WI38 (cell line): ENCODE data around the gene TMEM95.

Experiments
- H3K4me3 ChIP-seq: 2 replicates; pipeline ENCODE4 v1.5.1; 2011; ENCODE audit warnings: low read depth, mild to moderate bottlenecking, control low read depth, low read length
- CTCF ChIP-seq: IDR thresholded peaks from 2 replicates; pipeline ENCODE4 v1.5.1; 2012; ENCODE audit warnings: low read depth, mild to moderate bottlenecking, control low read depth, low read length

Gene TMEM95

DNA sequence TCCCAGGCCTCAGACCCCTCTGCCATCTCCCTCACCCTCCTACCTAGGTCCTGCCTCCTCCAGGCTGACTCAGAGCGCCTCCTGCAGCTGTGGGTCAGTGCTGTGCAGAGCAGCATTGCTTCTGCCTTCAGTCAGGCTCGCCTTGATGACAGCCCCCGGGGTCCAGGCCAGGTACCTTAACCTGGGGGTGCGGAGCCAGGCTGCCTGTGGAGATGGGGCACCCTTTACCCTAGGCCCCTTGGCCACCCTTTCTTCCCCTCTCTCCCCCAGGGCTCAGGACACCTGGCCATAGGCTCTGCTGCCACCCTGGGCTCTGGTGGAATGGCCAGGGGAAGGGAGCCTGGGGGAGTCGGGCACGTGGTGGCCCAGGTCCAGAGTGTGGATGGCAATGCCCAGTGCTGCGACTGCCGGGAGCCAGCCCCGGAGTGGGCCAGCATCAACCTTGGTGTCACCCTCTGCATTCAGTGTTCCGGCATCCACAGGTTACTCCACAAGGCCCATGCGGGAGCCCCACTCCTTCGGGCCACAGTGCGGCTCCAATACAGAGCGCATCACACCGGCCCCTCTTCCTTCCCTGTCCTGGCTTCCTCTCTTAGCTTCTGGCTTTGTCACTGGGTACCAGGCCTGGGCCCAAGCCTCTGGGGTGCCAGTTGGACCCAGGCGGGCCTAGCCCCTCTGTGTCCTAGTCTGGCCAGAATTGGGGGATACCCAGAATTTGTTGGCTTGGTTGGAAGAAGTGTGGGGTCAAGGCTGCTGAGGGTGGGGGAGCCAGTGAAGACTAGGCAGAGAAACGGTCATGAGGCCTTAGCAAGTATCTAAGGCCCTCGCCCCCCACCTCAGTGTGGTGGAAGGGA, 8.0 kb upstream of the TMEM95 start:
- TF ChIP-seq CTCF = no peak
- H3K4me3 ChIP-seq = no peak overlapping the region

DNA sequence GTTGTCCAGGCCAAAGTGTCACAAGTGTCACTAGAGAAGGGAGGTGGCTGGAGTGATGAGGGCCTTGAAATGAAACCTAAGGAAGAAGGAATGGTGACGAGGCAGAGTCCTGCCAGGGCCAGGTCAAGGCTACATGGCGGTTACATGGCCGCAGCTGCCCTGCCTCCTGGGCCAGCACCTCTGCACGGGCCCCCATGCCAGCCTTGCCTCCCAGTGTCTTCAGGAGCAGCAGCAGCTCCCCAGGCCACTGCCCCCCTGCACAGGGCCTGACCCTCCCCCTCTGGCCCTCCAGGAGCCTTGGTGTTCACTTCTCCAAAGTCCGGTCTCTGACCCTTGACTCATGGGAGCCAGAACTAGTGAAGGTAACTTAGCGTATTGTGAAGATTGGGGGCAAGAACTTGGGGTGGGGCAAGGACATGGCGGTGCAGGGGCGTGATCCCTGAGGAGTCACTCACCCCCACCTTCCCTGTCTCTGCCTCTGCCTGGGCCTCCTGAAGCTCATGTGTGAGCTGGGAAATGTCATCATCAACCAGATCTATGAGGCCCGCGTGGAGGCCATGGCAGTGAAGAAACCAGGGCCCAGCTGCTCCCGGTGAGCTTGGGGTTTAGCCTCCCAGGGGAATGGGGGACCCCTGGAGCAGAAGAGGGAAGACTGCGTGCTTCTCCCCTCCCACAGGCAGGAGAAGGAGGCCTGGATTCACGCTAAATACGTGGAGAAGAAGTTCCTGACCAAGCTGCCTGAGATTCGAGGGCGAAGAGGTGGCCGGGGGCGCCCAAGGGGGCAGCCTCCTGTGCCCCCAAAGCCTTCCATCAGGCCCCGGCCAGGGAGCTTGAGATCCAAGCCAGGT, 7.1 kb upstream of the TMEM95 start:
- H3K4me3 ChIP-seq = no peak overlapping the region
- no peak for TF ChIP-seq CTCF

GRCh38 chr17:7348478-7349242, 6.3 kb upstream of the TMEM95 start:
- no peak for TF ChIP-seq CTCF
- H3K4me3 ChIP-seq = no peak overlapping the region

DNA sequence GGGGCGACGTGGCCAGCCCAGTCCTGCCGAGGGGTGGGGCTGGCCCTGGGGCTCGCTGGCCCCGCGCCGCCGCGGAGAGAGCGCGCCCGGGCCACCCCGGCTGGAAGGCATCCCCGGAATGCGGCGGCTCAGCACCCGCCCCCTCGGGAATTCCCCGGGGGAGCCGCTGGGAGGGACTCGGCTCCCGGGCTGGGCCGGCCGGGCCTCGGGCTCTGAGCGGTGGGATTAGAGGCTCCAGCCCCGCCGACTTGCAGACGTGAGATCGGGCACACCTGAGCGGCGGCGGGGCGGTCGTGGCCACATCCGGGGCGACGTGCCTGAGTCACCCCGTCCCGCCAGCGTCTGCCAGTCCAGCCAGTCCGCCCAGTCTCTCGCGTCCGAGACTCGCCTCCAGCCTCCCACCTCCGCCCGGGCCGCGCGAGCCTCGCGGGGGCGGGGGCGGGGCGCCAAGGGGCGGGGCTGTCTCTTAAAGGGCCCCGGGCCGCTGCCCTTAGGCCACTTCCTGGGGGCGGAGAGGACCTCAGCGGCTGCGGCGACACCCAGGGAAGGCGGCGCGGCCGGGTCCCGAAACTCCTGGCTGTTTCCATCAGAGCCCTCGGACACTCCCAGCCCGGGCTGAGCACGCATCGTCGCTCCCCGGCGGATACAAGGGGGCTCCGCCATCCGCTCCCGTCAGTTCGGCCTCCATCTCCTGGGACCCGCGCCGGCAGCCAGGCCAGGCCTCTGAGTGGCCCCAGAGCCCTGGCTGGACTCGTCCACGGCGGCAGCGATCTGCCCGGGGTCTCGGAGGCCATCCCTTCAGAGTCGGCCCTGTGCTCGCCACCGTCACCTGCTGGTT, 3.1 kb upstream of the TMEM95 start, which contains the start of gene KCTD11:
KCTD11 (plus strand) TSS at position 498 of the 838 bp plus-strand sequence.
- no peak; the same call in 1 of the 2 replicates for TF ChIP-seq CTCF
- peak within 1 kb of the TSS; percentile 91 for H3K4me3 ChIP-seq

- peak; percentile 37; the same call in 1 of the 2 replicates for TF ChIP-seq CTCF
- H3K4me3 ChIP-seq = peak overlapping the region; percentile 91
Measured at GRCh38 chr17:7352503-7352889, 2.5 kb upstream of the TMEM95 start.

DNA sequence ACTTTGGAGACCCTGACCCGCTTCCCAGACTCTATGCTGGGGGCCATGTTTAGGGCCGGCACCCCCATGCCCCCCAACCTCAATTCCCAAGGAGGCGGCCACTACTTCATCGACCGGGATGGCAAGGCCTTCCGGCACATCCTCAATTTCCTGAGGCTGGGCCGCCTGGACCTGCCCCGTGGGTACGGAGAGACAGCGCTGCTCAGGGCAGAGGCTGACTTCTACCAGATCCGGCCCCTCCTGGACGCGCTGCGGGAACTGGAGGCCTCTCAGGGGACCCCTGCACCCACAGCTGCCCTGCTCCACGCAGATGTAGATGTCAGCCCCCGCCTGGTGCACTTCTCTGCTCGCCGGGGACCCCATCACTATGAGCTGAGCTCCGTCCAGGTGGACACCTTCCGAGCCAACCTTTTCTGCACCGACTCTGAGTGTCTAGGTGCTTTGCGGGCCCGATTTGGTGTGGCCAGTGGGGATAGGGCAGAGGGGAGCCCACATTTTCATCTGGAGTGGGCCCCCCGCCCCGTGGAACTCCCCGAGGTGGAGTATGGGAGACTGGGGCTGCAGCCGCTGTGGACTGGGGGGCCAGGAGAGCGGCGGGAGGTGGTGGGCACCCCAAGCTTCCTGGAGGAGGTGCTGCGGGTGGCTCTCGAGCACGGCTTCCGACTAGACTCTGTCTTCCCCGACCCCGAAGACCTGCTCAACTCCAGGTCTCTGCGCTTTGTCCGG, 1.9 kb upstream of the TMEM95 start:
- TF ChIP-seq CTCF = no peak
- peak overlapping the region; percentile 91 for H3K4me3 ChIP-seq
